Smooth muscle cell (in vitro differentiated cells): ENCODE results near the gene PNPLA2. TPM values are rescaled to one million over a fixed set of nuclear protein-coding genes. Genes with fewer than 3 reads are reported as not detected.

Experiments used
- DNase-seq: peaks from one replicate; lab custom pipeline; 2025; ENCODE audit not compliant: unreplicated experiment; lab: John Stamatoyannopoulos, UW
- H2AFZ ChIP-seq: fragments of 200-600 bp; sonication (generic); 2 replicates; pipeline ENCODE4 v1.6.0; 2016; ENCODE audit warnings: antibody characterized with exemption, low read depth, mild to moderate bottlenecking
- H3F3A ChIP-seq: fragments of 200-600 bp; sonication (generic); 2 replicates; pipeline ENCODE4 v1.6.0; 2017; ENCODE audit warnings: antibody characterized with exemption, low read depth
- H3K27ac ChIP-seq: fragments of 200-600 bp; sonication (generic); 2 replicates; pipeline ENCODE4 v1.5.1; 2016; ENCODE audit warnings: low read depth, mild to moderate bottlenecking
- H3K27me3 ChIP-seq: fragments of 200-600 bp; sonication (generic); 2 replicates; pipeline ENCODE4 v1.6.1; 2016; ENCODE audit warnings: low read depth, mild to moderate bottlenecking
- H3K36me3 ChIP-seq: fragments of 200-600 bp; sonication (generic); 2 replicates; pipeline ENCODE4 v1.5.1; 2016; ENCODE audit warnings: low read depth
- H3K4me1 ChIP-seq: fragments of 200-600 bp; sonication (generic); 2 replicates; pipeline ENCODE4 v1.5.1; 2016; ENCODE audit warnings: low read depth
- H3K4me2 ChIP-seq: fragments of 200-600 bp; sonication (generic); 2 replicates; pipeline ENCODE4 v1.6.0; 2016; ENCODE audit warnings: mild to moderate bottlenecking
- H3K4me3 ChIP-seq: fragments of 200-600 bp; sonication (generic); 2 replicates; pipeline ENCODE4 v1.5.1; 2016; ENCODE audit warnings: mild to moderate bottlenecking
- H3K79me2 ChIP-seq: fragments of 200-600 bp; sonication (generic); 2 replicates; pipeline ENCODE4 v1.6.0; 2016; ENCODE audit warnings: low read depth, mild to moderate bottlenecking
- H3K9ac ChIP-seq: fragments of 200-600 bp; sonication (generic); 2 replicates; pipeline ENCODE4 v1.6.0; 2016; ENCODE audit warnings: low read depth
- H3K9me3 ChIP-seq: fragments of 200-600 bp; sonication (generic); replicated peaks from 2 replicates; pipeline ENCODE4 v1.5.1; 2016; ENCODE audit warnings: low read depth
- H4K20me1 ChIP-seq: fragments of 200-600 bp; sonication (generic); 2 replicates; pipeline ENCODE4 v1.6.0; 2016; ENCODE audit warnings: low read depth
- WGBS: methylation state at CpG from one replicate; pipeline ENCODE4 v1.1.7; 2016; ENCODE audit warnings: low lambda C conversion rate; 5-methylcytosine and 5-hydroxymethylcytosine counted together
- polyA plus RNA-seq: library from polyadenylated mRNA; unstranded; fragments of >200 nt; fragmentation: Nextera tagmentation; extraction: Ambion mirVana; gene quantifications from 2 replicates; pipeline ENCODE4 v1.2.1, GENCODE V29; 2016
- total RNA-seq: library from RNA; depleted of rRNA; stranded (reverse); fragments of >200 nt; gene quantifications from 2 replicates; pipeline ENCODE4 v1.2.3, GENCODE V29; 2014
- TF ChIP-seq, protein P1 (sequence below): fragments of 200-600 bp; sonication (generic); IDR thresholded peaks from 2 replicates; pipeline ENCODE4 v1.5.1; 2017; ENCODE audit warnings: borderline replicate concordance, mild to moderate bottlenecking, antibody characterized with exemption; ENCODE audit not compliant: insufficient read depth, poor library complexity, severe bottlenecking

PNPLA2 gene
- total and polyA plus RNA-seq, 2 experiments from 2014 or later: 12.4 to 26.4 TPM

DNA sequence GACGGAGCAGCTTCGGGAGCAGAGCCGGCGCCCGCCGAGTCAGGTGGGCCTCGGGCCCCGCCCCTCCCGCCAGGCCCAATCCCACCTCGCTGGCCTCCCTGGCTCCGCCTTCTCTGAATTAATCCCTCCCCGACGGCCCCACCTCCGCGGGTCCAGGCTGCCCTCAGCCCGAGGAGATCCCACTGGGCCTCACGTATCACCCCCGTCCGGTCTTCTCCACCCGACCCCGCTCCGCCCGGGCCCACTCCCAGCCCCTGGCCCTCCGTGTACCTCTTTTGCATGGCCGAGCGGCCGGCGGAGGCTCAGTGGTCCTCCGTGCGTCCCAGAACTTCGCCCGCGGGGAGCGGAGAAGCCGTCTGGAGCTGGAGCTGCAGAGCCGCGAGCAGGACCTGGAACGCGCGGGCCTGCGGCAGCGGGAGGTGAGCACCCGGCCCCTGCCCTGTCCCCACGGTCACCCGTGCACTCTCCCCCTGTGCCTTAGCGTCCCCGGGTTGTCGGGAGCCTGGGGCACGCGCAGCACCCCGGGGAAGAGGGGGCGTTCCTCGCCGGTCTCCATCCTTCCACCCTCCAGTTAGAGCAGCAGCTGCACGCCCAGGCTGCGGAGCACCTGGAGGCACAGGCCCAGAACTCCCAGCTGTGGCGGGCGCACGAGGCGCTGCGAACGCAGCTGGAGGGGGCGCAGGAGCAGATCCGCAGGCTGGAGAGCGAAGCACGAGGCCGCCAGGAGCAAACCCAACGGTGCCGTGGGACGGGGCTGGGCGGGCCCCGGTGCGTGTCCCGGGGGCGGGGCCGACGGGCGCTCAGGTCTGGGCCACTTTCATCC, 11.8 kb downstream of the PNPLA2 start:
- H2AFZ ChIP-seq: no peak overlapping the region
- peak overlapping the region; percentile 85 for H3K4me2 ChIP-seq
- peaks cover 17% of the 10 kb centered on the region for H3K79me2 ChIP-seq
- H3K9me3 ChIP-seq: no peaks in the 10 kb centered on the region
- peak overlapping the region; percentile 43 for H3K4me3 ChIP-seq
- peaks cover 50% of the 10 kb centered on the region for H4K20me1 ChIP-seq
- H3K27ac ChIP-seq: no peak overlapping the region
- no peak overlapping the region for H3K9ac ChIP-seq
- no peaks in the 10 kb centered on the region for H3K36me3 ChIP-seq
- no peak for DNase-seq
- peaks cover 10% of the 10 kb centered on the region for H3F3A ChIP-seq
- H3K27me3 ChIP-seq: peaks cover 59% of the 10 kb centered on the region
- 3% methylated on average over 58 of the region's 78 CpGs for WGBS
- TF ChIP-seq, protein P1, sequence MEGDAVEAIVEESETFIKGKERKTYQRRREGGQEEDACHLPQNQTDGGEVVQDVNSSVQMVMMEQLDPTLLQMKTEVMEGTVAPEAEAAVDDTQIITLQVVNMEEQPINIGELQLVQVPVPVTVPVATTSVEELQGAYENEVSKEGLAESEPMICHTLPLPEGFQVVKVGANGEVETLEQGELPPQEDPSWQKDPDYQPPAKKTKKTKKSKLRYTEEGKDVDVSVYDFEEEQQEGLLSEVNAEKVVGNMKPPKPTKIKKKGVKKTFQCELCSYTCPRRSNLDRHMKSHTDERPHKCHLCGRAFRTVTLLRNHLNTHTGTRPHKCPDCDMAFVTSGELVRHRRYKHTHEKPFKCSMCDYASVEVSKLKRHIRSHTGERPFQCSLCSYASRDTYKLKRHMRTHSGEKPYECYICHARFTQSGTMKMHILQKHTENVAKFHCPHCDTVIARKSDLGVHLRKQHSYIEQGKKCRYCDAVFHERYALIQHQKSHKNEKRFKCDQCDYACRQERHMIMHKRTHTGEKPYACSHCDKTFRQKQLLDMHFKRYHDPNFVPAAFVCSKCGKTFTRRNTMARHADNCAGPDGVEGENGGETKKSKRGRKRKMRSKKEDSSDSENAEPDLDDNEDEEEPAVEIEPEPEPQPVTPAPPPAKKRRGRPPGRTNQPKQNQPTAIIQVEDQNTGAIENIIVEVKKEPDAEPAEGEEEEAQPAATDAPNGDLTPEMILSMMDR: no peak
- H3K4me1 ChIP-seq: peaks cover 44% of the 10 kb centered on the region

DNA sequence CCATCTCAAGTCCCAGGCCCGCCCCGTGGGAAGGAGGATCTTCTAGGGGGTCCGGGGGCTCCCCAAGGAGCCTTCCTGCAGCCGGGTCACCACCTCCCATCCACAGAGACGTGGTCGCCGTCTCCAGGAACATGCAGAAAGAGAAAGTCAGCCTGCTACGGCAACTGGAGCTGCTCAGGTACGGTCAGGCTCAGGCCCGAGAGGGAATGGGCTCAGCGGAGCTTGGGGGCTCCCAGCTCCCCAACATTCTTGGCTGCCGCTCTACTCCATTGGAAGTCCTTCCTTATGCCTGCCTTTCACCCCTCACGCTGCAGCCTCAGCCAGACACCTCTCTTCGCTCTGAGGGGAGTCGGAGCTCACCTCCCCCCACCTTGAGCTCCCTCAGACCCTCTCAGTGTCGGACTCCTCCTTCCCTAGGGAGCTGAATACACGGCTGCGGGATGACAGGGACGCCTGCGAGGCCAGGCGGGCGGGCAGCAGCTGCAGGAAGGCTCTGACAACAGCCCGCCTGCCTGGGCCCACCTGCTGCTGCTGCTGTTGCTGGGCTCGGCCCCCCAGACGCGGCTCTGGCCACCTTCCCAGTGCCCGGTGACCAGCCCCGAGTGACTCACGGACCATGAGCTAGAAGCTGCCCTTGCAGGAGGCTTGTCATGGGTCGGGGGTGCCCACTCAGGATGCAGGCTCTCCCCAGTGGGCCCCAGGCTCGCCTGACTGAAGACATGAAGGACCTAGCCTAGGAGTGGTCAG, 12.6 kb downstream of the PNPLA2 start:
- Histone ChIP-seq H3K9ac (no peak overlapping the region), H3K36me3 (no peaks in the 10 kb centered on the region), H3K79me2 (peaks cover 23% of the 10 kb centered on the region), H4K20me1 (peaks cover 57% of the 10 kb centered on the region), H3K4me1 (peaks cover 44% of the 10 kb centered on the region), H3F3A (peaks cover 10% of the 10 kb centered on the region), H3K27ac (no peak overlapping the region), H3K4me2 (peak overlapping the region; percentile 95), H3K27me3 (peaks cover 51% of the 10 kb centered on the region), H3K9me3 (no peaks in the 10 kb centered on the region), H3K4me3 (no peak overlapping the region), H2AFZ (no peak overlapping the region)
- WGBS: 43% methylated on average over 30 of the region's 31 CpGs
- TF ChIP-seq, protein P1: no peak
- no peak for DNase-seq

DNA sequence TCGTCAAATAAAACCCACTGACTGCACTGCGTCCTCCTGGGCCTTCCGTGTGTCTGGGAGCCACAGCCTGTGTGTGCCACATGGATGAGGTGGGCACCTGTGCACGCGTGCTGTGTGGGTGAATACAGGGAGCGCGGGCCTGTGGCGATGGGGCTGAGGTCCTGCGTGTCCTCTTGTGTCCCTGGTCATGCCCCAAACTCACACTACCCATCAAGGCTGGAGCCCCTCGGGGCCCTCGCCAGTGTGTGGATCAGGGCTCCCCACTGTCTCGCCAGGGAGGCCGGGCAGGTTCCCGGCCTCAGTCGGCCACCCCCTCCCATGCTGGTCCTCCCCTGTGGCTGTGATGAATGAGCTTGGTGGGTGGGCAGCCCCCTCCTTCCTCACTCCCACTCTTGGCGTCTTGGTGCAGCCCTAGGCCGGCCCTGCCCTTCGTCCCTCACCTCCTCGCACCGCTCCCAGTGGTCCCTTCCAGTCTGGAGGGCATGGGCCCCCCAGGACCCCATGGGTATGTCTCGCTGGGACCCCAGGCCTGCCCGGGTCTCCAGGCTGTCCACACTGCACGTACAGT, 13.3 kb downstream of the PNPLA2 start:
- H2AFZ ChIP-seq: no peak overlapping the region
- TF ChIP-seq, protein P1: no peak
- no peak for DNase-seq
- H3K27ac ChIP-seq: no peak overlapping the region
- H3K4me1 ChIP-seq: peaks cover 44% of the 10 kb centered on the region
- peaks cover 65% of the 10 kb centered on the region for H4K20me1 ChIP-seq
- H3K79me2 ChIP-seq: peaks cover 28% of the 10 kb centered on the region
- peak overlapping the region; percentile 73 for H3K4me3 ChIP-seq
- H3F3A ChIP-seq: peaks cover 10% of the 10 kb centered on the region
- H3K9ac ChIP-seq: peak overlapping the region; percentile 28
- 61% methylated on average over 22 of the region's 23 CpGs for WGBS
- no peaks in the 10 kb centered on the region for H3K36me3 ChIP-seq
- peak overlapping the region; percentile 95 for H3K4me2 ChIP-seq
- no peaks in the 10 kb centered on the region for H3K9me3 ChIP-seq
- peaks cover 43% of the 10 kb centered on the region for H3K27me3 ChIP-seq
